GM21528 (cell line): ENCODE results near the gene PITX3.
"Not testable (repeated sequence)": the region's sequence is repeated elsewhere in the genome, so short reads cannot be mapped to it uniquely, and the experiment has no call there.

Experiments
- ATAC-seq: cut with Tn5 transposase; IDR thresholded peaks from one replicate; pipeline ENCODE4 v1.9.1; 2021; ENCODE audit warnings: mild to moderate bottlenecking, moderate library complexity; ENCODE audit not compliant: unreplicated experiment, low FRiP score

Gene PITX3

DNA sequence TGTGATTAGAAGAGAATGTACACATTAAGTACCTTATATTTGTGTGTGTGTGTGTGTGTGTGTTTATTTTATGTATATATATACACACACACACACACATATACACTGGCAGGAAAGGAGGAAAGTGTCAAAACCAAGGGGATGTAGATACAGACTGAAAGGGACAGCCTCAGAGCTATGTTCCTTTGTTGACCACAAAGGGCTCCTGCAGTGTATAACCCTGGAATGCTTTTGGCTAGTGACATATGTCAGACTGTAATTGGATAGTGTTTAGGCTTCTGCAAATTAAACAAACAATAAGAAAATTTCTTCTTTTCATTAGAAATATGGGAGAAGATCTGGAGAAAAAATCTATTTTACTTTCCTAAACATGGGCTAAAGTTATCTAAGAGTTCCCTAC is 19.9 kb upstream of the PITX3 start:
- no peak for ATAC-seq

DNA sequence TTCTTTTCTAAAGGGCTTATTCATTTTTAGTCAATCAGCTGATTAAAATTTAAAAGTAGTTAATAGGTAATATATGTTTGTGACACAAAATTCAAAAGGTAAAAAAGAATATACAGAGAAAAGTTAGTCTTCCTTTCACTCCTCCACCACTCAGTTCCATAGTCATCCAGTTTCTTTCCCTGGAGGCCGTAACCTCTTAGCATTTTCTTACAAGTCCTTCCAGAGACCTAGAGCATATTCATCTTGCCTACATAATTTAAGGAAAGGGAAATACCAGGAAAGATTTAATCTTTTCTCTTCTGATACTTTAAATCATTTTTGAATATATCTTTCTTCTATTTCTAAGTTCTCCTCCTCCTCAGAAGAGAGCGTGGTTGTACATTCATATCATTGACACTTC is 14.1 kb upstream of the PITX3 start:
- no peak for ATAC-seq

DNA sequence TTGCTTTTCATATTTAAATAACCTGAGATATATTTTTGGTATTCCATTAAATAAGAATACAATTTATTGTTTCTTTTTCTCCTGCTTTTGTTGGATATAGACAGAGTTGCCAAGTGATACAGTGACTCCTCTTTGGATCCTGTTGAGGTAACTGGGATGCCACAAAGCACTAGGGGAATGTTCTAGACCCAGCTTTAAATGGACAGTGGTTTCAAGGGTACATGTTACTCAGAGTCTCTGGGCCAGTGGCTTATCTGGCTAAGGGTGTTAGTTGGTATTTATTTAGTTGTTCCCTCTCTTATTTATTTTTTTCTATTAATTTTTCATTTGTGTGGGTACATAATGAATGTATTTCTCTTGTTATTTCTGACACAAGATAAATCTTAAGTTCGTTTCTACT is 13.1 kb upstream of the PITX3 start:
- no peak for ATAC-seq

DNA sequence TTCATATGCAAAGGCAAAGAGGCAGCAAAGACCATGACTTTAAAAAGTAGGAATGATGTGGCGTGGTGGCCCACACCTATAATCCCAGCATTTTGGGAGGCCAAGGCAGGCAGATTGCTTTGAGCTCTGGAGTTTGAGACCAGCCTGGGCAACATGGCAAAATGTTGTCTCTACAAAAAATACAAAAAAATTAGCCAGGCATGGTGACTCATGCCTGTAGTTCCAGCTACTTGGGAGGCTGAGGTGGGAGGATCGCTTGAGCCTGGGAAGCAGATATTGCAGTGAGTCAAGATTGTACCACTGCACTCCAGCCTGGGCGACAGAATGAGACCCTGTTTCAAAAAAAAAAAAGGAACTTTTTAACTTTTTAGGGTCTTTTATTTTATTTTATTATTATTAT is 11.2 kb upstream of the PITX3 start:
- not testable (repeated sequence) for ATAC-seq

DNA sequence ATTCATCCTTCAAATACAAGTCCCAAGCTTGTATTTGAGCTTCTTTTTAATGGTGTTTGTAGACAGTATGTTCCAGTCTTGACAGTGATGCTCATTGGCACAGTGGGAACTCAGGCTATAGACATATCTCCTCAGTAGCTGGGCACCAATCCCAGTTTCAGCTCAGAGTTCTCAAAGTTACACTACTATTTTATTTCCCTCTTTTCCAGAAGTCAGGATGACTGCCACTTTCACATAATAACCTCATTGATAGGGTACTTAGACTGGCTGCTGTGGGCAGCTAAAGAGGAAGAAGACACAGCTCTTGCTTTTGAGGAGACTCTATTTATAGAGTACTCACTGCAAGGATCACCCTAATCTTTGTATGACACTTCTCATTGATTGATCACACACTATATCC is 6.4 kb upstream of the PITX3 start:
- ATAC-seq, result no peak

DNA sequence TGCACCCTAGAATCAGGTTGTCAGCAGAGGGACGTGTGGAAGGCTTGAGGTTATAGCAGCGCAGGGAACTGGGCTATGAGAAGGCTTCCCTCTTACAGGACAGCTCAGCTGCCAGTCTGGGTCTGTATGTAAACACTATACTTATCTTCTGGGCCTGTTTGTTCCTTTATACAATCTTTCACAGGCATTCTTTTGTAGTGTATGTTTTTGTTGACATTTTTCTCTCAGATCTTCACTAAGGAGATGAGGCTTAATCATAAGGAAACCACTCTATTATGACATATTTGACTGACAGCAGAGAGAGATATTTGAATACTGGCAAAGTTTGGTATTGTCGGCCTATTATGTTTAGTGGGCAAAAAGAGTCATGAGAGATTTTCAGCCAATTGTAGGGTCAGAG is 4.9 kb upstream of the PITX3 start:
- no peak for ATAC-seq

DNA sequence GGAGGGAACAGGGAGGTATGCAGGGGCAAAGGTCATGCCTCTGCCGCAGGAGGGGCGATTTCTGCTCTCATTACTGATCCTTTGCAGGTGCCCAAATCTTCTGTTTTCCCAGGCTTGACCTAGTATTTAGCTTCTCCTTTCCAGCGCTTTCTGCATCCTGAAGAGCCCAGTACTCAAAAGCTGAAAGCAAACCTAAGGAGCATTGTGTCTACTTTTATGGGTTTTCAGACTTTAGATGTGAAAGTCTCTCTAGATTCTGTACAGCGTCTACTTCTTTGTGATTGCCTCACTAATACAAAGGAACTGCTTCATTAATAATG is 4.6 kb upstream of the PITX3 start:
- ATAC-seq, result peak; percentile 5

DNA sequence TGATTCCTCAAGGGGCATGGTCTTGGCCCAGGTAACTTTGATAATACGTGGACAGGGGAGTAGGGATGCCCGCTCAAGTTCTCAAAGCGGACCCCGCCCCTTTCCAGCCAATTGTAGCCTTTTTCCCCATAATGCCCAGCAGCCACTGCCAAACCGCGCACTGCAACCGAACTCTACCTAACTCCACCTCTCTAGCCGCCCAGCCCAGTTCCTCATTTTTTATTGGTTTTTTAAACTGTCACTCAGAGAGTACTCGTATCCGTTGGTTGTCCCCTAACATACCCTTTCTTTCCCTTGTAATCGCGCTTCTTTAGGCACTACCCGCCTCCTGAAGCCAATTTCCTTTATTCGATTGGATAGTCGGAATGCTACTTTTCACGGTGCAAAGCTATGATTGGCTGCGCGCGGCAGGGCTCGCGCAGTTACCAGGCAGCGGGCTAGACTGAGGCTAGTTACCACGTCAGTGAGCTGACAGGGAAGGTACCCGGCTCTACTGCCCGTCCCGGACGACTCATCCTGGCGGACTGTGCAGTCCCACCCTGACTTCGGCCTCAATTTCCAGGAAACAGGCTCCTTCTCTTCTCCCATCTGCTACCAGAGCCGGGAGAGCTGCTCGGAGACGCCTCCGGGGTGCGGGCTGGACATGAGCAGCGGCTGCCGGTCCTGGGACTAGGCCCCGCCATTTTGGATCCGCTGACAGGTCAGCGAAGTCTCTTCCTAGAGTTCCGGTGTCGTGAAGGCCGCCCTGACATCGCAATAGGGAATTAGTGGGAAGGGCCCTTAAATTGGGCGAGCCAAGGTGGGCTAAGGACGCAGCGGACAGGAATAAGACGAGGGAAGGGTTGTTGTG is 4.0 kb upstream of the PITX3 start, which contains the start of gene GBF1:
Gene GBF1 (plus strand): TSS at position 451 of the 850 bp plus-strand sequence. CDS start 13,407 bp downstream, outside the sequence.
- peak; percentile 90 for ATAC-seq

DNA sequence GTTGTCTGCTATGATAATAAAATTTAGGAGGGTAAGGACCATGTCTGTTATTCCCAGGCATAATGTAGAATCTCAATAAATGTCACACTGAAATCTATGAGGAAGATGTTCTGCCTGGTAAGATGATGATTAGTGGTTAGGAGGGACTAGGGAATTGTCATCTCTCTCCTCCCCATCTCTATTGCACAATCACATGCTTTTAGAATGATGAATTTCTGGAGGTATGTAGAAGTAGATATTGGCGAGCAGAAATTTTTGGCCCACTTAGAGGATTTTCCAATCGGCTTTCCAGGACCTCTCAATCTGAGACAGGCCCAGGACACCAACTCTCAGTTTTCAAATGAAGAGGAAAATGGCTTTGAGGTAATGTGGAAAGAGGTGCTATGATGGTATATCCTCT is 2.0 kb upstream of the PITX3 start:
- no peak for ATAC-seq

DNA sequence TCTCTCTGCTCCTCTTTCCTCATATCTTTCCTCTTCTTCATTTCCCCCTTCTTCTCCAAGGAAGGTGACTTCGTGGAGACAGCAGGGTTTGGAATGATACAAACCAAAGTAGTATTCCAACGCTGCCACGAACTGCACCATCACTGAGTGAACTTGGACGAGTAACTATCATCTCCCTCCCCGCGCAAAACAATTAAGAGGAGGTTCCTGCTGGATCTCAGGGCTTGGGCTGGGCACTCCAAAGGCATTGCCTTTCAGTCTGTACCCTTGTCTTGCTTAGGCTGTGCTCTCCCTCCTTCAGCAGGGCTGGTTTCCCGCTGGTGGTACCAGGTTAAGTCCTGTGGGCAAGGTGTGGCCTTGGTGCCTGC is 790 bp upstream of the PITX3 start:
- no peak for ATAC-seq

DNA sequence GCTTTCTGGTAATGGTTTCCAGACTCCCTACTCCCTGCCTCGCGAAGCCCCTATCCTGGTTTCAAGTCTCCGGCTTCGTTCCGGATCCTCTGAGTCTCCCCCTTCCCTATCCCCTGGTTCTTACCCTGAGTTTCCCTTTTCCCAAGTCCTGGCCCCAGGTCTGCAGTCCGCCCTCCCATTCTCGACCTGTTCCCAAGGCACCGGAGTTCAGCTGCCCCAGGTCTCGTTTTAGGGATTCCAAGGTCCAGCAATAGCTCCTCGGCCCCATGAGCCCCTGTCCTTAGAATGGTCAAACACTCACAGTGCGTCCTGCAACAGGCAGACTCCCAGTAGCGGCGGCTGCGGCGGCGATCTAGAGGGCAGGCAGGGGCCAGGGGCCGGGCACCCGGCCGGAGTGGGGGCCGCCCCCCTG is 274 bp downstream of the PITX3 start:
- ATAC-seq, result no peak

DNA sequence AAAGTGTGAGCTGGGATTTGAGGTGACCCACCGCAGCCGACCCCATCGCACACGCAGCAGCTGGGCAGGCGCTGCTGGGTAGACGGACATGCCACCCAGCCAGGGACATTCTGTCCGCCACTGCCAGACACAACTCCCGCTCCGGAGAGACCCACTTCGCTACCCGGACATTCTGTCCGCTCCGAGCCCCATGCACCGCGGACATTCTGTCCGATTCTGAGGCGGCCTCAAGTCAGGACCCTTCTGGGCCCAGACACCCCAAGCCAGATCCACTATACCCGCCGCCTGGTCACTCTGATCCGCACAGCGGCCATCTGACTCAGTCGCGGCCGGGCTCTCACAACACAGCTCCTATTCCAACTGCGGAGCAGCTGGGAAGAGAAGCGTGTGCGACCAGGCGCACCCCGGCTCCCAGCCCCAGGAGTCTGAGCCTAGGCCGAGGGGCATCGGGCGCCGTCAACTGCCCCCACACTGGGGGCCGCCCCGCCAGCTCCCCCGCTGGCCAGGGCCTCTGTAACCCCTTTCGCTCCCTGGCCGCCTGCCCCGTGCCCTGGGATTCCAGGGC is 763 bp downstream of the PITX3 start:
- no peak for ATAC-seq

DNA sequence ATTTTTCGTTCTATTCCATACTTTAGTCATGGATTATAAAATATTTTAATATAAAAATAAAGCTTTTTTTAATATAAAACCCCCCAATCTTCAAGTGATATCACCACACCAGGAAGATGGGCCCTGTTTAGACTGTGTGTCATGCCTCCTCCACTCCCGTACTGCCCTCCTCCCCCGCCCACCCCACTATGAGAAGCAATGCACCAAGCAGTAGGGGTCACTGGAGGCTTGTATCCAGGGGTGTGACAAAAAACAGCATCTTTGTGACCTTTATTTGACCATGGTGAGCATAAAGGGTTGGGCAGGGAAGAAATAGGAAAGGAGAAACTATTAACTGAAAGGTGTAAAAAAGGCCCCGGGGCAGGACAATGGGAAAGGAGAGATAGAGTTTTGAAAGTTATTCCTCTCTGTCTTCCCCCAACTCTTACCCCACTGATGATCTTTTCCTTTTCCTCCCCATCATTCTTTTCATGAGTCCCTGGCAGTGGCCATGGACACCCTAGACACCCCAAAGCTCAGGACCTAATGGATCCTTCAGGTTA is 3.5 kb downstream of the PITX3 start:
- ATAC-seq, result no peak

DNA sequence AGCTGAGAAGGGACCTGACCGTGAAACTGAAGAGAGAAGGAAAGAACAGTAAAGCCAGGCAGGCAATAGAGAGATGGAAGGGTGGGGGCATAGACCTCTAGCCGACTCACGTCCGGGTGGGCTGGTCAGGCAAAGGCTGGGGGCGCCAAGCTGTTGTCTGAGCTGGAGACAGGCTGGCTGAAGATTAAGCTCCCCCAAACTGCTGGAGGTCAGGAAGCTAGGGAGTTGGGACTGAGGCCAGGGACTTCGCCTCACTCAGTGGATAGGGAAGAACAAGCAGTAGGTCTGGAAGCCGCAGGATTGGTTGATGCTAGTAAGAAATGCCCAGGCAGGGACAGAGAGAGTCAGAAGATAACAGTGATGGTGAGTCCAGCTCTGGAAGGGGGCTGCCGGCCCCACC is 5.3 kb downstream of the PITX3 start:
- no peak for ATAC-seq

DNA sequence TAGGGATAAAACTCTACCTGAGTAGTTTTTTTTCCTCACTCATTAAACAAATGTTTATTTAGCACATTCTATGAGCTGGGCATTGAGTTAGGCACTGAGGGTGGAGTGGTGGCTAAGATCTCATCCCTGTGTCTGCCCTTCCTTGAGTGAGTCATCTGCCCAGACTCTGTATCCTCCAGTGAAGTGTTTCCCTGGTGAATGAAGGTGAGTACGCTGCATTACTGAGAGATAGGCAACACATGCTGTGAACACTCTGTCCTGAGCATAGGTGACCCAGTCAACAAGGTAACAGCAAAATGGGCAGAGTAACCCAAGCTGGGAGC is 5.8 kb downstream of the PITX3 start:
- ATAC-seq, result no peak

DNA sequence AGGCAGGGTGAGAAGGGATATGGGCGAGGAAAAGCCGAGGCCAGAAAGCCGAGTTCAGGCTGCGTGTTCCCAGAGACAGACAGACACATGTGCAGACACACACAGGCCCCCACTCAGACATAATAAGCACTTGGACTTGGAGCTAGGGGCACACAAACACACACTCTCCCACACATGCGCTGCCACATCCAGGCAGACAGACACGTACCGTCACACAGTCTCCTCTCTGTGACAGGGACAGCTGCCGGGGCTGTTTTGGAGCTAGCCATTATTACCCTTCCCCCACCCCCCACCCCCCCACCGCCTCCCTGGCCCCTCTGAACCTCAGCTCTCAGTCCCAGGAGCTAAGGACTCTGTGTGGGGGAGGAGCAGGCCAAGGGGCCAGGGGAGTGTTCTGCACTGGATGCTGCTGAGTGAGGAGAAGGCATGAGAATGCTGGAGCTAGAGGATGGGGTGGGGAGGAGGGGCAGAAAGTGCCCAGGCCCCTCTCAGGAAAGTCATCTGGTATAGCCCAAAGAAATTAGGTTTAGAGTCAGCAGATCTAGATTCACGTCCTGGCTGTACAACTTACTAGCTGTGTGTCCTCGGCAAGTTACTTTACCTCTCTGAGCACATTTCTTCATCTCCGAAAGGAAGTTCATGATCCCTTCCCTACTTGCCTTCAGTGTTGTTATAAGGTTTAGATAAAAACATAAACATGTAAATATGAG is 6.3 kb downstream of the PITX3 start:
- no peak for ATAC-seq

DNA sequence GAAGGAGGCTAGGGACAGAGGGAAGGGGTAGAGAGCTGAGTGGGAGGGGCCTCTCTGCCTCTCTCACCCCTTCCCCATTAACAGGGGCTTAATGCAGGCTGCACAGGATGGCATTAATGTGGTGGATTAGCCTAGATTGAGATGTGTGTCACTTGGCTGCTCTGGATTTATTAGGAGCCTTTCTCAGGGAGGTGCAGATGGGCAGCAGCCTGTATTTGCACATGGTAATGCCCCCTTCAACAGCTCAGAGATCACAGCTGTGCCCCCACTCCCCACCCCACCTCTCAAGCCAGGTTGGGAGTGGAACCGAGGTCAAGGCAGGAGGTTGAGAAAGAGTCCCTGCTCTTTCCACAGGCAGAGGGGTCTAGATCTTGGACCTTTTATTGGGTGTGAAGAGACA is 7.3 kb downstream of the PITX3 start:
- ATAC-seq, result no peak

DNA sequence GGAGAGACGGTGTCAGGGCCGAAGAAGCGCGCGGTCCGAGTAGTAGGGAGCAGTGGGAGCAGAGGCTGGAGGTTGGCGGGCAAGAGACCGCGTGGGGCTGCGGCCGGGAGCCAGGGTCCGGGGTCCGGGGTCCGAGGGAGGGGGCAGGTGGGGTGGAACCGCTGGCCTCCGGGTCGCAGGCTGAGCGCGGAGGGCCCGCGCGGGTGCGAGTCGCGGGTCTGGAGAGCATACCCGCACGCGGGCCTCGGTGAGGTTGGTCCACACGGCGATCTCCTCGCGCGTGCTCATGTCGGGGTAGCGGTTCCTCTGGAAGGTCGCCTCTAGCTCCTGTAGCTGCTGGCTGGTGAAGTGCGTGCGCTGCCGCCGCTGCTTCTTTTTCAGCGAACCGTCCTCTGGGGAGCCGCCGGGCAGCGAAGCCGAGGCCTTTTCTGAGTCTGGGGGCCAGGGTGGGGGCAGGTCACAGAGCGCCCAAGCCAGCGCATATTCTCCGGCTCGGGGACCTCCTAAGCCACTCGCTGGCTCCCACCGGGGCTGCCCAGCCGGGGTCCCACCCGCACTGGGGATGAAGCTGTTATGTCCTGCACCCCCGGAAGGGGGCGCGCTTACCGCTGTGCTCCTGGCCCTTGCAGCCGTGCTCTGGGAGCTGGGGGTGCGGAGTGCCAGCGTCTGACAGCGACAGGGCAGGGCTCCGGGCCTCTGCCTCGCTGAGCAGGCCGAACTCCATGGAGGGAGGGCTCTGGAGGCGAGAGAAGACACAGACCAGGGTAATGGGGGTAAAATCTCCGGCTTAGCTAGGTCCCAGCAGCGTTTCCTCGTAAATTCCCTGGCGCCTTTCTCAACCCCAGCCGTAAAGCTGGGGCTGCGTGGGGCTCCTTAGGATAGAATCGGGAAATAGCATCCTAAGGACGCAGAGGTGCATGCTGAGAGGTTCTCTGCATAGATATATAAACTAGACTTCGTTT is 9.7 kb downstream of the PITX3 start:
- no peak for ATAC-seq

DNA sequence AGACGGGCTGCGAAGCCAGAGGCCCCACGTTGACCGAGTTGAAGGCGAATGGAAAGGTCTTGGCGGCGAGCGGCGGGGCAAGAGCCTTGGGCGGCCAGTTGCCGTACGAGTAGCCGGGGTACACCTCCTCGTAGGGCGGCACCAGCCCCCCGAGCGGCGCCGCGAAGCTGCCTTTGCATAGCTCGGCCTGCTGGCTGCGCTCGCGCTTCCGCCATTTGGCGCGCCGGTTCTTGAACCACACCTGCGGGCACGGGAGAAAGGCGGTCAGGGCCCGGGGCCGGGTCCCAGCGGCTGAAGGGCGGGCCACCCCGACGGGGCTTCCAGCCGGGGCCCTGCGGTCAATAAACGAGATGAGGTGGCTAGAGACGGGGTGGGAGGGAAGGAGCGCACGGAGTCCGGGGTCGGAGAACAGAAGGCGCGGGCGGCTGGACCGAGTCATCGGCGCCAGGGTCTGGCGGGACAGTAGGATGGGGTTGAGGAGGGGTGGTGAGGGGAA is 10.4 kb downstream of the PITX3 start:
- no peak for ATAC-seq

DNA sequence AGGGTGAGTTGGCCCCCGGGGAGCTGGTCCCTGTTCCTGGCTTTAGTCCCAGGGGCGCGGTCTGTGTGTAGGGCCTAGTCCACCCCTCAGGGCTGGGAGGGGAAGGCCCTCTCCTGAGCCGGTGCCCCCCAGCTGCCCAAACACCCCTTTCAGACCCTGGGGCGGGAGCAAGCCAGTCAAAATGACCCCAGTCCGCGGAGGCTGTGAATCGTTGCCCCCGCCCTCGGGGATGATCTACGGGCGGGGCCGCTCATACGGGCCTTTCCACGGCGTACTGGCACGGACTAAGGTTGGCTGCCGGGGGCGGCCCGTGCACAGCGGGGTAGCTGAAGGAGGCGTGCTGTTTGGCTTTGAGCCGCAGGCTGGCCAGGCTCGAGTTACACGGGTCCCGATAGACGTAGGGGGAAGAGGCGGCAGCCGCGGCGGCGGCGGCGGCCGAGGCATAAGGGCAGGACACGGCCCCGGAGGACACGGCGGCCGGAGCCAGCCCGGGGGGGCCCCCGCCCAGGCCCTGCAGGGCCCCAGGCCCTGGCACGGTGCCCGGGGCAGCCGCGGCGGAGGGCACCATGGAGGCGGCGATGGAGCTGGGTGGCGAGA is 10.9 kb downstream of the PITX3 start:
- ATAC-seq, result no peak
